Measurements from ENCODE around the gene IP6K3.

GRCh38 chr6:33683051-33683571, 63.6 kb downstream of the IP6K3 start:
- TF ChIP-seq POLR2A (IDR thresholded peaks at IDR 0.05) (no peak), CTCF (IDR thresholded peaks at IDR 0.05) (no peak)
